Measurements from ENCODE around the gene CASQ2. TPM values are rescaled to one million over a fixed set of nuclear protein-coding genes. Genes with fewer than 3 reads are reported as not detected.

CASQ2 gene
- total and polyA plus RNA-seq, 2 donors, result 1.0 to 6.7 TPM

GRCh38 chr1:115805597-115805996 lies 37.1 kb upstream of the CASQ2 start:
- DNase-seq (ENCODE audit: low read depth in 6 of 9, low spot score in 9 of 9), result no peak
- H3K4me3 ChIP-seq (ENCODE audit: low read length in 2 of 2), result no peak overlapping the region
- no peaks in the 10 kb centered on the region for H3K27me3 ChIP-seq (ENCODE audit: control insufficient read depth in 2 of 2, insufficient read depth in 1 of 2, low read length in 1 of 2)
- no peaks in the 10 kb centered on the region for H3K36me3 ChIP-seq (ENCODE audit: control insufficient read depth in 2 of 2, insufficient read depth in 2 of 2, low read length in 1 of 2)
- WGBS, result 98% methylated on average over 1 of the region's 1 CpG
- H3K27ac ChIP-seq (ENCODE audit: low read depth in 1 of 2, low read length in 1 of 2), result no peak overlapping the region
- no peaks in the 10 kb centered on the region for H3K4me1 ChIP-seq (ENCODE audit: control insufficient read depth in 2 of 2, insufficient read depth in 2 of 2, low read length in 2 of 2)
- H3K9me3 ChIP-seq (ENCODE audit: control insufficient read depth in 2 of 2, insufficient read depth in 1 of 2, low read length in 1 of 2), result no peaks in the 10 kb centered on the region

- no peaks in the 10 kb centered on the region for H3K4me1 ChIP-seq (ENCODE audit: control insufficient read depth in 2 of 2, insufficient read depth in 2 of 2, low read length in 2 of 2)
- H3K27me3 ChIP-seq (ENCODE audit: control insufficient read depth in 2 of 2, insufficient read depth in 1 of 2, low read length in 1 of 2), result no peaks in the 10 kb centered on the region
- no peaks in the 10 kb centered on the region for H3K9me3 ChIP-seq (ENCODE audit: control insufficient read depth in 2 of 2, insufficient read depth in 1 of 2, low read length in 1 of 2)
- H3K36me3 ChIP-seq (ENCODE audit: control insufficient read depth in 2 of 2, insufficient read depth in 2 of 2, low read length in 1 of 2), result no peaks in the 10 kb centered on the region
- H3K4me3 ChIP-seq (ENCODE audit: low read length in 2 of 2), result no peak overlapping the region
- DNase-seq (ENCODE audit: low read depth in 6 of 9, low spot score in 9 of 9), result no peak
- 98% methylated on average over 2 of the region's 2 CpGs for WGBS
- no peak overlapping the region for H3K27ac ChIP-seq (ENCODE audit: low read depth in 1 of 2, low read length in 1 of 2)
Measured at GRCh38 chr1:115802416-115802815, 33.9 kb upstream of the CASQ2 start.

- Histone ChIP-seq H3K36me3 (ENCODE audit: control insufficient read depth in 2 of 2, insufficient read depth in 2 of 2, low read length in 1 of 2) (no peaks in the 10 kb centered on the region), H3K4me3 (ENCODE audit: low read length in 2 of 2) (no peak overlapping the region), H3K27me3 (ENCODE audit: control insufficient read depth in 2 of 2, insufficient read depth in 1 of 2, low read length in 1 of 2) (no peaks in the 10 kb centered on the region), H3K9me3 (ENCODE audit: control insufficient read depth in 2 of 2, insufficient read depth in 1 of 2, low read length in 1 of 2) (no peaks in the 10 kb centered on the region), H3K4me1 (ENCODE audit: control insufficient read depth in 2 of 2, insufficient read depth in 2 of 2, low read length in 2 of 2) (no peaks in the 10 kb centered on the region), H3K27ac (ENCODE audit: low read depth in 1 of 2, low read length in 1 of 2) (no peak overlapping the region)
- DNase-seq (ENCODE audit: low read depth in 6 of 9, low spot score in 9 of 9), result no peak
- 96% methylated on average over 4 of the region's 4 CpGs for WGBS
Measured at GRCh38 chr1:115797486-115797885, 29.0 kb upstream of the CASQ2 start.

GRCh38 chr1:115796897-115797296 lies 28.4 kb upstream of the CASQ2 start:
- no peak overlapping the region for H3K27ac ChIP-seq (ENCODE audit: low read depth in 1 of 2, low read length in 1 of 2)
- H3K36me3 ChIP-seq (ENCODE audit: control insufficient read depth in 2 of 2, insufficient read depth in 2 of 2, low read length in 1 of 2), result no peaks in the 10 kb centered on the region
- H3K4me3 ChIP-seq (ENCODE audit: low read length in 2 of 2), result no peak overlapping the region
- no peak for DNase-seq (ENCODE audit: low read depth in 6 of 9, low spot score in 9 of 9)
- no peaks in the 10 kb centered on the region for H3K4me1 ChIP-seq (ENCODE audit: control insufficient read depth in 2 of 2, insufficient read depth in 2 of 2, low read length in 2 of 2)
- no peaks in the 10 kb centered on the region for H3K9me3 ChIP-seq (ENCODE audit: control insufficient read depth in 2 of 2, insufficient read depth in 1 of 2, low read length in 1 of 2)
- WGBS, result 75% methylated on average over 5 of the region's 5 CpGs
- H3K27me3 ChIP-seq (ENCODE audit: control insufficient read depth in 2 of 2, insufficient read depth in 1 of 2, low read length in 1 of 2), result no peaks in the 10 kb centered on the region

GRCh38 chr1:115796036-115796435 lies 27.5 kb upstream of the CASQ2 start:
- DNase-seq (ENCODE audit: low read depth in 6 of 9, low spot score in 9 of 9), result no peak
- Histone ChIP-seq H3K4me1 (ENCODE audit: control insufficient read depth in 2 of 2, insufficient read depth in 2 of 2, low read length in 2 of 2) (no peaks in the 10 kb centered on the region), H3K4me3 (ENCODE audit: low read length in 2 of 2) (no peak overlapping the region), H3K9me3 (ENCODE audit: control insufficient read depth in 2 of 2, insufficient read depth in 1 of 2, low read length in 1 of 2) (no peaks in the 10 kb centered on the region), H3K36me3 (ENCODE audit: control insufficient read depth in 2 of 2, insufficient read depth in 2 of 2, low read length in 1 of 2) (no peaks in the 10 kb centered on the region), H3K27me3 (ENCODE audit: control insufficient read depth in 2 of 2, insufficient read depth in 1 of 2, low read length in 1 of 2) (no peaks in the 10 kb centered on the region), H3K27ac (ENCODE audit: low read depth in 1 of 2, low read length in 1 of 2) (no peak overlapping the region)
- WGBS, result 97% methylated on average over 6 of the region's 6 CpGs

GRCh38 chr1:115794976-115795639 lies 26.6 kb upstream of the CASQ2 start:
- H3K27me3 ChIP-seq (ENCODE audit: control insufficient read depth in 2 of 2, insufficient read depth in 1 of 2, low read length in 1 of 2), result no peaks in the 10 kb centered on the region
- DNase-seq (ENCODE audit: low read depth in 6 of 9, low spot score in 9 of 9), result no peak
- no peaks in the 10 kb centered on the region for H3K36me3 ChIP-seq (ENCODE audit: control insufficient read depth in 2 of 2, insufficient read depth in 2 of 2, low read length in 1 of 2)
- H3K4me1 ChIP-seq (ENCODE audit: control insufficient read depth in 2 of 2, insufficient read depth in 2 of 2, low read length in 2 of 2), result no peaks in the 10 kb centered on the region
- H3K4me3 ChIP-seq (ENCODE audit: low read length in 2 of 2), result no peak overlapping the region
- H3K9me3 ChIP-seq (ENCODE audit: control insufficient read depth in 2 of 2, insufficient read depth in 1 of 2, low read length in 1 of 2), result no peaks in the 10 kb centered on the region
- H3K27ac ChIP-seq (ENCODE audit: low read depth in 1 of 2, low read length in 1 of 2), result no peak overlapping the region
- 78% methylated on average over 4 of the region's 4 CpGs for WGBS

- Histone ChIP-seq H3K36me3 (ENCODE audit: control insufficient read depth in 2 of 2, insufficient read depth in 2 of 2, low read length in 1 of 2) (no peaks in the 10 kb centered on the region), H3K4me3 (ENCODE audit: low read length in 2 of 2) (no peak overlapping the region), H3K27ac (ENCODE audit: low read depth in 1 of 2, low read length in 1 of 2) (no peak overlapping the region), H3K9me3 (ENCODE audit: control insufficient read depth in 2 of 2, insufficient read depth in 1 of 2, low read length in 1 of 2) (no peaks in the 10 kb centered on the region), H3K4me1 (ENCODE audit: control insufficient read depth in 2 of 2, insufficient read depth in 2 of 2, low read length in 2 of 2) (no peaks in the 10 kb centered on the region), H3K27me3 (ENCODE audit: control insufficient read depth in 2 of 2, insufficient read depth in 1 of 2, low read length in 1 of 2) (no peaks in the 10 kb centered on the region)
- 60% methylated on average over 9 of the region's 9 CpGs for WGBS
- no peak for DNase-seq (ENCODE audit: low read depth in 6 of 9, low spot score in 9 of 9)
Measured at GRCh38 chr1:115793162-115793561, 24.6 kb upstream of the CASQ2 start.

GRCh38 chr1:115791816-115792215 lies 23.3 kb upstream of the CASQ2 start:
- Histone ChIP-seq H3K27me3 (ENCODE audit: control insufficient read depth in 2 of 2, insufficient read depth in 1 of 2, low read length in 1 of 2) (no peaks in the 10 kb centered on the region), H3K4me3 (ENCODE audit: low read length in 2 of 2) (no peak overlapping the region), H3K9me3 (ENCODE audit: control insufficient read depth in 2 of 2, insufficient read depth in 1 of 2, low read length in 1 of 2) (no peaks in the 10 kb centered on the region), H3K27ac (ENCODE audit: low read depth in 1 of 2, low read length in 1 of 2) (no peak overlapping the region), H3K36me3 (ENCODE audit: control insufficient read depth in 2 of 2, insufficient read depth in 2 of 2, low read length in 1 of 2) (no peaks in the 10 kb centered on the region), H3K4me1 (ENCODE audit: control insufficient read depth in 2 of 2, insufficient read depth in 2 of 2, low read length in 2 of 2) (no peaks in the 10 kb centered on the region)
- 85% methylated on average over 3 of the region's 3 CpGs for WGBS
- DNase-seq (ENCODE audit: low read depth in 6 of 9, low spot score in 9 of 9), result no peak

- Histone ChIP-seq H3K36me3 (ENCODE audit: control insufficient read depth in 2 of 2, insufficient read depth in 2 of 2, low read length in 1 of 2) (no peaks in the 10 kb centered on the region), H3K9me3 (ENCODE audit: control insufficient read depth in 2 of 2, insufficient read depth in 1 of 2, low read length in 1 of 2) (no peaks in the 10 kb centered on the region), H3K27me3 (ENCODE audit: control insufficient read depth in 2 of 2, insufficient read depth in 1 of 2, low read length in 1 of 2) (no peaks in the 10 kb centered on the region), H3K4me1 (ENCODE audit: control insufficient read depth in 2 of 2, insufficient read depth in 2 of 2, low read length in 2 of 2) (no peaks in the 10 kb centered on the region), H3K4me3 (ENCODE audit: low read length in 2 of 2) (no peak overlapping the region), H3K27ac (ENCODE audit: low read depth in 1 of 2, low read length in 1 of 2) (no peak overlapping the region)
- DNase-seq (ENCODE audit: low read depth in 6 of 9, low spot score in 9 of 9), result no peak
- WGBS, result 81% methylated on average over 6 of the region's 6 CpGs
Measured at GRCh38 chr1:115790846-115791245, 22.3 kb upstream of the CASQ2 start.
